Stimulated activated CD8-positive, alpha-beta memory T cell treated with anti-CD3 and anti-CD28 coated beads, Interleukin-12 subunit alpha, Interleukin-12 subunit beta, amount 100 ng/mL, for 4 hours (primary cell): Measurements from ENCODE around the gene RPS13.
"Not testable (repeated sequence)": the region's sequence is repeated elsewhere in the genome, so short reads cannot be mapped to it uniquely, and the experiment has no call there.

Experiments
- DNase-seq: peaks from one replicate; pipeline ENCODE4 v3.0.0-alpha.2; 2020; ENCODE audit warnings: low read depth

Gene RPS13

GRCh38 chr11:17077520-17078401 is at the start of gene RPS13:
TSS of gene RPS13 (minus strand) at chr11:17077667. CDS start at chr11:17077641, 26 bp downstream.
- DNase-seq, result peak; percentile 87

GRCh38 chr11:17121981-17122380 is 44.5 kb upstream of the RPS13 start:
- DNase-seq, result no peak

- no peak for DNase-seq
Observed at GRCh38 chr11:17117262-17117661, 39.8 kb upstream of the RPS13 start.

- no peak for DNase-seq
Observed at GRCh38 chr11:17116117-17116516, 38.6 kb upstream of the RPS13 start.

GRCh38 chr11:17107745-17108144 is 30.3 kb upstream of the RPS13 start:
- not testable (repeated sequence) for DNase-seq

- not testable (repeated sequence) for DNase-seq
Observed at GRCh38 chr11:17105404-17106040, 28.1 kb upstream of the RPS13 start.

GRCh38 chr11:17102462-17102861 is 25.0 kb upstream of the RPS13 start:
- DNase-seq, result no peak

GRCh38 chr11:17098658-17099057 is 21.2 kb upstream of the RPS13 start:
- no peak for DNase-seq

GRCh38 chr11:17098038-17098437 is 20.6 kb upstream of the RPS13 start:
- no peak for DNase-seq

GRCh38 chr11:17085976-17086375 is 8.5 kb upstream of the RPS13 start:
- not testable (repeated sequence) for DNase-seq

- DNase-seq, result no peak
Observed at GRCh38 chr11:17077240-17077519, 287 bp downstream of the RPS13 start.

- DNase-seq, result no peak
Observed at GRCh38 chr11:17076517-17077239, 789 bp downstream of the RPS13 start.

- DNase-seq, result no peak
Observed at GRCh38 chr11:17075506-17075905, 2.0 kb downstream of the RPS13 start.

GRCh38 chr11:17073370-17074027 is 4.0 kb downstream of the RPS13 start:
- DNase-seq, result no peak

GRCh38 chr11:17067417-17067816 is 10.1 kb downstream of the RPS13 start:
- DNase-seq, result no peak

GRCh38 chr11:17066691-17067090 is 10.8 kb downstream of the RPS13 start:
- DNase-seq, result no peak

GRCh38 chr11:17063171-17064002 is 14.1 kb downstream of the RPS13 start:
- no peak for DNase-seq

- DNase-seq, result not testable (repeated sequence)
Observed at GRCh38 chr11:17051146-17051545, 26.3 kb downstream of the RPS13 start.

- DNase-seq, result not testable (repeated sequence)
Observed at GRCh38 chr11:17048491-17048890, 29.0 kb downstream of the RPS13 start.

- no peak for DNase-seq
Observed at GRCh38 chr11:17046690-17047089, 30.8 kb downstream of the RPS13 start.
